K562 (cell line): ENCODE results near the gene CMIP. TPM values are rescaled to one million over a fixed set of nuclear protein-coding genes. Genes with fewer than 3 reads are reported as not detected.

Experiments used
- CBFA2T2 ChIP-seq: fragments of 450-650 bp; conservative IDR thresholded peaks from 2 replicates; pipeline ENCODE4 v1.6.1; 2017; ENCODE audit warnings: mild to moderate bottlenecking
- CTBP1 ChIP-seq: fragments of 450-650 bp; IDR thresholded peaks from 2 replicates; pipeline ENCODE4 v1.6.1; 2016; ENCODE audit warnings: borderline replicate concordance
- CXXC5 ChIP-seq: fragments of 250-450 bp; sonication (Bioruptor Pico); IDR thresholded peaks from 2 replicates; pipeline ENCODE4 v1.8.0; 2022; ENCODE audit warnings: inconsistent platforms, mild to moderate bottlenecking, moderate library complexity
- FIP1L1 ChIP-seq: fragments of 200-400 bp; formaldehyde crosslinking; IDR thresholded peaks from 2 replicates; pipeline ENCODE4 v1.6.1; 2018; ENCODE audit warnings: mild to moderate bottlenecking, low read depth, low read length; ENCODE audit not compliant: poor library complexity, severe bottlenecking
- GTF2E2 ChIP-seq: fragments of 200-800 bp; sonication (Bioruptor generic); IDR thresholded peaks from 2 replicates; pipeline ENCODE4 v1.6.1; 2016; ENCODE audit warnings: missing genetic modification characterization, missing compliant biosample characterization
- HNRNPL ChIP-seq: fragments of 200-400 bp; formaldehyde crosslinking; IDR thresholded peaks from 2 replicates; pipeline ENCODE4 v1.6.1; 2017; ENCODE audit warnings: low read depth, mild to moderate bottlenecking, low read length
- IFI16 ChIP-seq: fragments of 250-450 bp; sonication (Bioruptor Pico); IDR thresholded peaks from 2 replicates; pipeline ENCODE4 v2.1.2; 2022; ENCODE audit warnings: mild to moderate bottlenecking, inconsistent platforms
- JUND ChIP-seq, 2 experiments: IDR thresholded peaks; 2 replicates in 1 of 2; 3 replicates in 1 of 2; pipeline ENCODE4 v1.6.1; 2011; ENCODE audit warnings: borderline replicate concordance in 2 of 2, low read depth in 2 of 2, low read length in 2 of 2, improper control_type of control experiment in 1 of 2, missing biosample characterization in 1 of 2, missing genetic modification characterization in 1 of 2, missing genetic modification reagents in 1 of 2
- KLF1 ChIP-seq: fragments of 450-650 bp; IDR thresholded peaks from 2 replicates; pipeline ENCODE4 v1.6.1; 2016; ENCODE audit warnings: missing genetic modification characterization, missing compliant biosample characterization
- ZNF12 ChIP-seq: sonication (generic); formaldehyde crosslinking; IDR thresholded peaks from 2 replicates; pipeline ENCODE4 v1.4.0; 2020; ENCODE audit warnings: mild to moderate bottlenecking, missing genetic modification reagents
- ZNF239 ChIP-seq: fragments of 250-450 bp; sonication (Bioruptor Pico); IDR thresholded peaks from 2 replicates; pipeline ENCODE4 v1.4.0; 2020; ENCODE audit warnings: mild to moderate bottlenecking
- polyA plus RNA-seq, 8 experiments: library from polyadenylated mRNA; depleted of rRNA in 4 of 8; stranded (reverse) in 5 of 8; unstranded in 3 of 8; fragments of >200 nt; fragmentation: Nextera tagmentation in 2 of 8; fragmentation: Illumina TruSeq in 1 of 8; extraction: Ambion mirVana in 2 of 8; extraction: Trizol in 1 of 8; gene quantifications; 2 replicates each; pipeline versions ENCODE4 v1.2.1 to v1.2.3, GENCODE V29; 2011 to 2014; ENCODE audit warnings: inconsistent platforms in 1 of 8, missing spikeins in 1 of 8
- total RNA-seq, 7 experiments: library from RNA; depleted of rRNA in 6 of 7; stranded (reverse); fragments of >200 nt in 6 of 7; fragmentation: Illumina TruSeq in 2 of 7; extraction: Trizol in 2 of 7; gene quantifications; 2 replicates each; pipeline versions ENCODE4 v1.2.1 to v1.2.3, GENCODE V29; 2011 to 2021; ENCODE audit warnings: low replicate concordance in 1 of 7
- TF ChIP-seq, protein P1 (sequence below): IDR thresholded peaks from 2 replicates; pipeline ENCODE4 v1.6.1; 2012; ENCODE audit warnings: low read depth, low read length, improper control_type of control experiment, borderline replicate concordance
- TF ChIP-seq, protein P2 (sequence below): fragments of 450-650 bp; IDR thresholded peaks from 2 replicates; pipeline ENCODE4 v1.7.1; 2018; ENCODE audit warnings: mild to moderate bottlenecking, low read depth; ENCODE audit not compliant: partially characterized antibody
- TF ChIP-seq, protein P3 (sequence below), 2 experiments: fragments of 200-800 bp in 1 of 2; sonication (Bioruptor generic) in 1 of 2; sonication (generic) in 1 of 2; formaldehyde crosslinking in 1 of 2; IDR thresholded peaks in 1 of 2; conservative IDR thresholded peaks in 1 of 2; 2 replicates each; pipeline versions ENCODE4 v1.5.0 to v1.6.1; 2016 to 2020; ENCODE audit warnings: missing compliant biosample characterization in 1 of 2, missing genetic modification characterization in 1 of 2, missing genetic modification reagents in 1 of 2
- TF ChIP-seq, protein P4 (sequence below), 2 experiments: IDR thresholded peaks; 2 replicates each; pipeline ENCODE4 v1.6.1; 2012; ENCODE audit warnings: improper control_type of control experiment in 2 of 2, low read depth in 2 of 2, low read length in 2 of 2, borderline replicate concordance in 1 of 2

Gene CMIP
- total and polyA plus RNA-seq, 9 of the 15 experiments (the other 6 are each of a cell fraction or from before 2014, with no cell fraction given): 0.94 to 82.5 (median 10.3) TPM

DNA sequence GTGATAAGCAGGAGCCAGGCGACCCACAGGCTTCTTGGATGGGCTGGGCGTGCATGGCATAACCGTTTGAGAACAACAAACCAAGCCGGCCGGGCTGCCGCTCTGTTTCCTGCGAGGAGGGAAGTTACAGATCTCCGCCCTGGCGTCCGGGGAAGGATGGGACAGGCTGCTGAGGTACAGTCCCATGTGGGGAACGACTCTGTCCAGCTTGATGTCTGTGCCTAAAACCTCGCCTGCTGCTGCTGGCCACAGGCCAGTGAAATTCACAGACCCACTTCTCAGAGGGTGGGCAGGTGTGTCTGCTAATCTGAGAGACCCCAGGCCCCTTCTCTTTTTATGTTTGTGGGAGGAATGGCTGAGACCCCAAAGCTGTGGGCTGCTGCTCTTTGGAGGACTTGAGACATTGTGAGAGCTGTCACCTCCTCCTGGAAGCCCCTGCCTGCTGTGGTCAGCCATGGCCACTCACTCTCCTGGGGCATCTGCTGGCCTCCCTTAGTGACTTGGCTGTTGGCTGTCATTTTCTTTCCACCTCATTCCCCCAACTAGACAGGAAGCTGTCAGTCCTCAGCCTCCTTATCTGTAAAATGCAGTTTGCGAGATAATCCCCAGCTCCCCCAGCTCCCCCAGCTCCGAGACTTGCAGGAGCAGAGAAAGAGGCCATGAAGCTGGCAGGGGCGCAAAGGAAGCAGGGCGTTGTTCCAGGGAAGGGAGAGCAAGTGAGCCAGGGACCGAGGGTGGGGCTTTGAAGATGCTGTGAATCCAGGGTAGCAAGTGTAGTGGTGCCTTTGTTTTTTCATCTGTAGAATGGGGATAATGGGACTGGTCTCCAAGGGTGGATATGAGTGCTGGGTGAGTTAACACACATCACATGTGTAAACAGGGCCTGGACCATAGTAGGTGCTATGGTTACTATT is 51.0 kb downstream of the CMIP start (continued):
- TF ChIP-seq, protein P1, sequence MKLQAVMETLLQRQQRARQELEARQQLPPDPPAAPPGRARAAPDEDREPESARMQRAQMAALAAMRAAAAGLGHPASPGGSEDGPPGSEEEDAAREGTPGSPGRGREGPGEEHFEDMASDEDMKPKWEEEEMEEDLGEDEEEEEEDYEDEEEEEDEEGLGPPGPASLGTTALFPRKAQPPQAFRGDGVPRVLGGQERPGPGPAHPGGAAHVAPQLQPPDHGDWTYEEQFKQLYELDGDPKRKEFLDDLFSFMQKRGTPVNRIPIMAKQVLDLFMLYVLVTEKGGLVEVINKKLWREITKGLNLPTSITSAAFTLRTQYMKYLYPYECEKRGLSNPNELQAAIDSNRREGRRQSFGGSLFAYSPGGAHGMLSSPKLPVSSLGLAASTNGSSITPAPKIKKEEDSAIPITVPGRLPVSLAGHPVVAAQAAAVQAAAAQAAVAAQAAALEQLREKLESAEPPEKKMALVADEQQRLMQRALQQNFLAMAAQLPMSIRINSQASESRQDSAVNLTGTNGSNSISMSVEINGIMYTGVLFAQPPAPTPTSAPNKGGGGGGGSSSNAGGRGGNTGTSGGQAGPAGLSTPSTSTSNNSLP: peak; percentile 50; the same call in 1 of the 2 replicates
- 0 out of 2 replicates have a peak, but pooled peaks have one; percentile 44 for TF ChIP-seq GTF2E2
- TF ChIP-seq ZNF239 (CRISPR knock-in tag): peak; percentile 58
- peak; percentile 89 for TF ChIP-seq CXXC5
- TF ChIP-seq, protein P2, sequence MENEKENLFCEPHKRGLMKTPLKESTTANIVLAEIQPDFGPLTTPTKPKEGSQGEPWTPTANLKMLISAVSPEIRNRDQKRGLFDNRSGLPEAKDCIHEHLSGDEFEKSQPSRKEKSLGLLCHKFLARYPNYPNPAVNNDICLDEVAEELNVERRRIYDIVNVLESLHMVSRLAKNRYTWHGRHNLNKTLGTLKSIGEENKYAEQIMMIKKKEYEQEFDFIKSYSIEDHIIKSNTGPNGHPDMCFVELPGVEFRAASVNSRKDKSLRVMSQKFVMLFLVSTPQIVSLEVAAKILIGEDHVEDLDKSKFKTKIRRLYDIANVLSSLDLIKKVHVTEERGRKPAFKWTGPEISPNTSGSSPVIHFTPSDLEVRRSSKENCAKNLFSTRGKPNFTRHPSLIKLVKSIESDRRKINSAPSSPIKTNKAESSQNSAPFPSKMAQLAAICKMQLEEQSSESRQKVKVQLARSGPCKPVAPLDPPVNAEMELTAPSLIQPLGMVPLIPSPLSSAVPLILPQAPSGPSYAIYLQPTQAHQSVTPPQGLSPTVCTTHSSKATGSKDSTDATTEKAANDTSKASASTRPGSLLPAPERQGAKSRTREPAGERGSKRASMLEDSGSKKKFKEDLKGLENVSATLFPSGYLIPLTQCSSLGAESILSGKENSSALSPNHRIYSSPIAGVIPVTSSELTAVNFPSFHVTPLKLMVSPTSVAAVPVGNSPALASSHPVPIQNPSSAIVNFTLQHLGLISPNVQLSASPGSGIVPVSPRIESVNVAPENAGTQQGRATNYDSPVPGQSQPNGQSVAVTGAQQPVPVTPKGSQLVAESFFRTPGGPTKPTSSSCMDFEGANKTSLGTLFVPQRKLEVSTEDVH: peak; percentile 76
- TF ChIP-seq FIP1L1: no peak
- TF ChIP-seq CBFA2T2: peak; percentile 94
- TF ChIP-seq, protein P3, sequence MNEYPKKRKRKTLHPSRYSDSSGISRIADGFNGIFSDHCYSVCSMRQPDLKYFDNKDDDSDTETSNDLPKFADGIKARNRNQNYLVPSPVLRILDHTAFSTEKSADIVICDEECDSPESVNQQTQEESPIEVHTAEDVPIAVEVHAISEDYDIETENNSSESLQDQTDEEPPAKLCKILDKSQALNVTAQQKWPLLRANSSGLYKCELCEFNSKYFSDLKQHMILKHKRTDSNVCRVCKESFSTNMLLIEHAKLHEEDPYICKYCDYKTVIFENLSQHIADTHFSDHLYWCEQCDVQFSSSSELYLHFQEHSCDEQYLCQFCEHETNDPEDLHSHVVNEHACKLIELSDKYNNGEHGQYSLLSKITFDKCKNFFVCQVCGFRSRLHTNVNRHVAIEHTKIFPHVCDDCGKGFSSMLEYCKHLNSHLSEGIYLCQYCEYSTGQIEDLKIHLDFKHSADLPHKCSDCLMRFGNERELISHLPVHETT (CRISPR knock-in tag; conservative IDR thresholded peaks at IDR 0.05 in 1 of 2, IDR thresholded peaks at IDR 0.05 in 1 of 2): peak in 1 of 2 experiments; percentile 86; a peak in 2 of 4 replicates
- no peak for TF ChIP-seq HNRNPL
- no peak for TF ChIP-seq IFI16
- TF ChIP-seq, protein P4, sequence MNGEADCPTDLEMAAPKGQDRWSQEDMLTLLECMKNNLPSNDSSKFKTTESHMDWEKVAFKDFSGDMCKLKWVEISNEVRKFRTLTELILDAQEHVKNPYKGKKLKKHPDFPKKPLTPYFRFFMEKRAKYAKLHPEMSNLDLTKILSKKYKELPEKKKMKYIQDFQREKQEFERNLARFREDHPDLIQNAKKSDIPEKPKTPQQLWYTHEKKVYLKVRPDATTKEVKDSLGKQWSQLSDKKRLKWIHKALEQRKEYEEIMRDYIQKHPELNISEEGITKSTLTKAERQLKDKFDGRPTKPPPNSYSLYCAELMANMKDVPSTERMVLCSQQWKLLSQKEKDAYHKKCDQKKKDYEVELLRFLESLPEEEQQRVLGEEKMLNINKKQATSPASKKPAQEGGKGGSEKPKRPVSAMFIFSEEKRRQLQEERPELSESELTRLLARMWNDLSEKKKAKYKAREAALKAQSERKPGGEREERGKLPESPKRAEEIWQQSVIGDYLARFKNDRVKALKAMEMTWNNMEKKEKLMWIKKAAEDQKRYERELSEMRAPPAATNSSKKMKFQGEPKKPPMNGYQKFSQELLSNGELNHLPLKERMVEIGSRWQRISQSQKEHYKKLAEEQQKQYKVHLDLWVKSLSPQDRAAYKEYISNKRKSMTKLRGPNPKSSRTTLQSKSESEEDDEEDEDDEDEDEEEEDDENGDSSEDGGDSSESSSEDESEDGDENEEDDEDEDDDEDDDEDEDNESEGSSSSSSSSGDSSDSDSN (IDR thresholded peaks at IDR 0.05; ENCODE audit: borderline replicate concordance in 1 of 2, low read depth in 2 of 2, low read length in 2 of 2): peak; percentile 93 to 98; a peak in 3 of 4 replicates
- TF ChIP-seq CTBP1: peak; percentile 100
- peak; percentile 86 for TF ChIP-seq JUND (IDR thresholded peaks at IDR 0.05; ENCODE audit: borderline replicate concordance, low read depth, low read length)
- TF ChIP-seq JUND (tag; IDR thresholded peaks at IDR 0.05; ENCODE audit: borderline replicate concordance, low read depth, low read length): peak; percentile 81; the same call in 2 of the 3 replicates
- no peak for TF ChIP-seq ZNF12 (CRISPR knock-in tag)
- peak; percentile 81 for TF ChIP-seq KLF1
